Adrenal gland (tissue), 12 donors: ENCODE results near the gene MBNL3. TPM values are rescaled to one million over a fixed set of nuclear protein-coding genes. Genes with fewer than 3 reads are reported as not detected.

Experiments
- DNase-seq, 7 donors: peaks; one replicate each; pipeline ENCODE4 v3.0.0-alpha.2; 2019 to 2020
- H3K27ac ChIP-seq, 5 donors: fragments of 200-600 bp; sonication (generic) in 4 of 5; 1 replicate in 3 of 5; 2 replicates in 2 of 5; pipeline versions ENCODE4 v1.5.1 to v1.8.0; 2016 to 2020; ENCODE audit warnings: mild to moderate bottlenecking in 1 of 5
- H3K27me3 ChIP-seq: fragments of 200-600 bp; 2 replicates; pipeline ENCODE4 v1.8.0; 2021
- H3K36me3 ChIP-seq, 2 donors: fragments of 200-600 bp; replicated peaks in 1 of 2; 1 replicate in 1 of 2; 2 replicates in 1 of 2; pipeline versions ENCODE4 v1.5.1 to v1.8.0; 2018 to 2022
- H3K4me1 ChIP-seq, 2 donors: fragments of 200-600 bp; replicated peaks in 1 of 2; 1 replicate in 1 of 2; 2 replicates in 1 of 2; pipeline versions ENCODE4 v1.5.1 to v1.8.0; 2018 to 2021
- H3K4me3 ChIP-seq, 4 donors: fragments of 200-600 bp; sonication (generic) in 3 of 4; one replicate each; pipeline ENCODE4 v1.5.1; 2016 to 2018
- H3K9me3 ChIP-seq, 3 donors: fragments of 200-600 bp; sonication (generic) in 1 of 3; replicated peaks in 1 of 3; 1 replicate in 2 of 3; 2 replicates in 1 of 3; pipeline versions ENCODE4 v1.5.1 to v1.8.0; 2016 to 2021
- POLR2A ChIP-seq, 2 donors: fragments of 450-650 bp; IDR thresholded peaks; one replicate each; pipeline ENCODE4 v1.6.1; 2017; ENCODE audit warnings: antibody characterized with exemption in 2 of 2, mild to moderate bottlenecking in 2 of 2, moderate library complexity in 1 of 2
- WGBS, 4 donors: extraction: QIAGEN DNeasy Blood & Tissue Kit in 2 of 4; methylation state at CpG; one replicate each; pipeline versions ENCODE4 v1.1.5 to v1.1.7; 2013 to 2017; 5-methylcytosine and 5-hydroxymethylcytosine counted together
- intact Hi-C, 2 donors: fragments of 100-400 bp; cut with DNase I; formaldehyde crosslinking; loops; one replicate each; pipeline versions ENCODE4 v1.14.1 to v1.15.0; 2022 to 2023
- polyA plus RNA-seq, 3 donors: library from polyadenylated mRNA; stranded (reverse); fragments of 200-250 nt in 2 of 3; fragments of 350-450 nt in 1 of 3; fragmentation: Illumina TruSeq in 1 of 3; extraction: RNeasy Lipid Tissue Mini Kit (QIAGEN cat#74804) in 1 of 3; gene quantifications; one replicate each; pipeline ENCODE4 v1.2.3, GENCODE V29; 2013 to 2014
- total RNA-seq, 9 donors: library from RNA; depleted of rRNA in 4 of 9; stranded (reverse); fragments of >200 nt in 4 of 9; fragments of 120-200 nt in 1 of 9; fragmentation: NEBNext Ultra II Directional in 1 of 9; extraction: Animal tissue kit (Norgen Biotek cat#: 25700) in 1 of 9; gene quantifications; one replicate each; pipeline versions ENCODE4 v1.1.0 to v1.2.4, GENCODE V29; 2013 to 2023
- TF ChIP-seq, protein P1 (sequence below), 6 experiments: fragments of 450-650 bp in 4 of 6; fragments of 200-600 bp in 2 of 6; sonication (generic) in 1 of 6; IDR thresholded peaks; 1 replicate in 5 of 6; 2 replicates in 1 of 6; pipeline versions ENCODE4 v1.5.1 to v1.8.0; 2016 to 2021; ENCODE audit warnings: antibody characterized with exemption in 6 of 6, mild to moderate bottlenecking in 2 of 6, moderate library complexity in 1 of 6
- donor health status: healthy with polysubstance abuse.
- donor health status: Bipolar disorder and iron deficiency.
- donor health status: DM: yes; HTN: yes; CAD: no.
- donor health status: DM: no; HTN: no; CAD: no.
- donor health status: DM: no; HTN: no; CAD: no.
- donor health status: DM: yes; HTN: yes; CAD: no.

Gene MBNL3
- total and polyA plus RNA-seq, 12 donors, result 2.4 to 166 (median 53.2) TPM

DNA sequence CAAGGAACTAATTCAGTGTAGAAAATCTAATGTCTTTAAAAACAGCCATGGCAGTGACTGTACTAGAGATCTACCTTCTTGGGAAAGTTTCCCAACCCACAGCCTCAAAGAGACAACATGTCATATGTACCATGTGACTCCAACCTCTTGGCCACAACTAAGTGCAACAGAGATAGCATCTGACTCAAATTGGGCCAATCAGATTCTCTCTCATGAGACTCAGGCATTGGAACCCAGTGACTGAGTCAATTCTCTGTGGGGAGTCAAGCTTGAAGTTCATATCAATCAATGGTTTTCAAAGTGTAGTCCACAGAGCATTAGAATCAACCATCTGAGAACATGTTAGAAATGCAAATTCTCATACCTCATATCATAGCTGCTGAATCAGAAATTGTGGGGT, 123.3 kb downstream of the MBNL3 start:
- intact Hi-C loops, result no loop called here
- Histone ChIP-seq H3K9me3 (no peaks in the 10 kb centered on the region), H3K27ac (no peak overlapping the region), H3K36me3 (no peaks in the 10 kb centered on the region), H3K4me3 (no peak overlapping the region), H3K4me1 (no peaks in the 10 kb centered on the region), H3K27me3 (peaks cover 3% of the 10 kb centered on the region)
- TF ChIP-seq, protein P1, sequence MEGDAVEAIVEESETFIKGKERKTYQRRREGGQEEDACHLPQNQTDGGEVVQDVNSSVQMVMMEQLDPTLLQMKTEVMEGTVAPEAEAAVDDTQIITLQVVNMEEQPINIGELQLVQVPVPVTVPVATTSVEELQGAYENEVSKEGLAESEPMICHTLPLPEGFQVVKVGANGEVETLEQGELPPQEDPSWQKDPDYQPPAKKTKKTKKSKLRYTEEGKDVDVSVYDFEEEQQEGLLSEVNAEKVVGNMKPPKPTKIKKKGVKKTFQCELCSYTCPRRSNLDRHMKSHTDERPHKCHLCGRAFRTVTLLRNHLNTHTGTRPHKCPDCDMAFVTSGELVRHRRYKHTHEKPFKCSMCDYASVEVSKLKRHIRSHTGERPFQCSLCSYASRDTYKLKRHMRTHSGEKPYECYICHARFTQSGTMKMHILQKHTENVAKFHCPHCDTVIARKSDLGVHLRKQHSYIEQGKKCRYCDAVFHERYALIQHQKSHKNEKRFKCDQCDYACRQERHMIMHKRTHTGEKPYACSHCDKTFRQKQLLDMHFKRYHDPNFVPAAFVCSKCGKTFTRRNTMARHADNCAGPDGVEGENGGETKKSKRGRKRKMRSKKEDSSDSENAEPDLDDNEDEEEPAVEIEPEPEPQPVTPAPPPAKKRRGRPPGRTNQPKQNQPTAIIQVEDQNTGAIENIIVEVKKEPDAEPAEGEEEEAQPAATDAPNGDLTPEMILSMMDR (IDR thresholded peaks at IDR 0.05), result no peak
- no peak for TF ChIP-seq POLR2A (IDR thresholded peaks at IDR 0.05)
- DNase-seq, result no peak

DNA sequence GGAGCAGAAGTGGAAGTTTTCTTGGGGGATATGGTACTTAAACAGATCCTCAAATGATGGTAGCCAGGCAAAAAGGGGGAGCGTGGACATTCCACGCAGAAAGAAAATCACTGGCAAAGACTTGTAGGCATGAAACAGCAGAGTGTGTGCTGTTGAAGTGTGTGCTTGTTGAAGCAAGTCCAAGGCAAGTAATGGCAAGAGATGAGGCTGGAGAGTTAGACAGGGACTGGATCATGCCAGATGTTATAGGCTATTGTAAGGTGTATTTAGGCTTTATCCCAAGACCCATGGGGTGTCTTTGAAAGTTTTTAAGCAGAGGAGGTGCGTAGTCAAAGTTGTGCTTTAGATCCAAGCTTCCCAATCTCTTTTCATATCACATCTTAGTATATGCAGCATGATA, 124.5 kb downstream of the MBNL3 start:
- 80 to 98% (median 90%) methylated on average over 3 of the region's 3 CpGs for whole genome bisulfite sequencing, 4 donors
- Histone ChIP-seq H3K27ac (no peak overlapping the region), H3K9me3 (no peaks in the 10 kb centered on the region), H3K27me3 (peaks cover 3% of the 10 kb centered on the region), H3K4me1 (no peaks in the 10 kb centered on the region), H3K4me3 (no peak overlapping the region), H3K36me3 (no peaks in the 10 kb centered on the region)
- intact Hi-C loops, result no loop called here
- TF ChIP-seq POLR2A (IDR thresholded peaks at IDR 0.05), result no peak
- TF ChIP-seq, protein P1 (IDR thresholded peaks at IDR 0.05), result no peak
- no peak for DNase-seq

DNA sequence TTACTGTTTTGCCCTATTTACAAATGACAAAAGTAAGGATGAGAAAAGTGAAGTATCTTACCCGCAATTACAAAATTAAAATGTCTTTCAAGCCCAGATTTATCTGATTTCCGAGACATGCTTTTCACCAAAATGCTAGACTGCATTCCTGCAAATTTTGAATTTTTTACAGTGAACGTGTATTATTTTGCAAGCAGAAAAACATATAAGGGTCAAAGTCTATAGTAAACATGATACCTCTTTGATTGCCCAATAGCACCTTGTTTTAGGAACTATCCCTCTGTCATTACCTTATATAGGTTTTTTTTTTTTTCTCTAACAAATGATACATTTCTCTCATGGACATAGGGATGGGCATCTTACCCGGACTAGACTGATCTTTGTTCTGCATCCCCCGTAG, 135.4 kb downstream of the MBNL3 start:
- Histone ChIP-seq H3K9me3 (no peaks in the 10 kb centered on the region), H3K27me3 (no peaks in the 10 kb centered on the region), H3K27ac (no peak overlapping the region), H3K36me3 (no peaks in the 10 kb centered on the region), H3K4me1 (no peaks in the 10 kb centered on the region), H3K4me3 (no peak overlapping the region)
- intact Hi-C loops, result no loop called here
- no peak for DNase-seq
- no peak for TF ChIP-seq POLR2A (IDR thresholded peaks at IDR 0.05)
- TF ChIP-seq, protein P1 (IDR thresholded peaks at IDR 0.05), result no peak
- WGBS, 4 donors, result 73 to 96% (median 87%) methylated on average over 5 of the region's 5 CpGs

DNA sequence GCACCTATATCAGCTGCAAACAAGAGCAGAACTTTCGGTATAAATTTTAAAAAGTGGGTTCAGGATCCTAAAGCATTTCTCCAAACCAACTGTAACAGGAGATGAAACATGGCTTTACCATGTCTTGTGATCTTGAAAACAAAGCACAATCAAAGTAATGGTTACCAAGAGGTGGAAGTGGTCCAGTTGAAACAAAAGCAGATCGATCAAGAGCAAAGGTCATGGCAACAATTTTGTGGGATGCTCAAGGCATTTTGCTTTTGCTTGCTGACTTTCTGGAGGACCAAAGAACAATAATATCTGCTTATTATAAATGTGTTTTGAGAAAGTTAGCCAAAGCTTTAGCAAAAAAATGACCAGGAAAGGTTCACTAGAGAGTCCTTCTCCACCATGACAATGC, 152.7 kb downstream of the MBNL3 start:
- Histone ChIP-seq H3K4me1 (no peaks in the 10 kb centered on the region), H3K9me3 (no peaks in the 10 kb centered on the region), H3K27me3 (peaks cover 6% of the 10 kb centered on the region), H3K36me3 (no peaks in the 10 kb centered on the region), H3K27ac (no peak overlapping the region), H3K4me3 (no peak overlapping the region)
- 79 to 97% (median 86%) methylated on average over 2 of the region's 2 CpGs for WGBS, 4 donors
- TF ChIP-seq POLR2A (IDR thresholded peaks at IDR 0.05), result no peak
- TF ChIP-seq, protein P1 (IDR thresholded peaks at IDR 0.05), result no peak
- no peak for DNase-seq
- intact Hi-C loops, result no loop called here
